CD4-positive, alpha-beta T cell (primary cell): ENCODE results near the gene SNTB2. TPM values are rescaled to one million over a fixed set of nuclear protein-coding genes. Genes with fewer than 3 reads are reported as not detected.
A peak's percentile ranks its signal among the peaks of the same experiment; 100 is the strongest.

Source experiments
- ATAC-seq: fragments of 200-7000 bp; cut with Tn5 transposase; one replicate; pipeline ENCODE4 v1.10.0; 2022; ENCODE audit warnings: mild to moderate bottlenecking; ENCODE audit not compliant: poor library complexity
- CTCF ChIA-PET: fragments of 350-600 bp; sonication (Branson Sonifier 250); formaldehyde crosslinking; loops from one replicate; lab custom pipeline; 2021; ENCODE audit warnings: antibody characterized with exemption, inconsistent platforms; lab: Charles Lee
- POLR2A ChIA-PET: fragments of 350-600 bp; sonication (Branson Sonifier 250); formaldehyde crosslinking; loops from one replicate; lab custom pipeline; 2021; ENCODE audit warnings: antibody characterized with exemption, inconsistent platforms; lab: Charles Lee
- DNase-seq, 14 experiments: peaks; one replicate each; pipeline ENCODE4 v3.0.0-alpha.2; 2013 to 2020; ENCODE audit warnings: mixed read lengths in 2 of 14
- H3K27ac ChIP-seq, 2 donors: one replicate each; pipeline versions ENCODE4 v1.5.1 to v1.7.0; 2013; ENCODE audit warnings: low read length in 2 of 2, low read depth in 1 of 2, mild to moderate bottlenecking in 1 of 2
- H3K27me3 ChIP-seq, 2 experiments: 1 replicate in 1 of 2; 2 replicates in 1 of 2; pipeline versions ENCODE4 v1.6.1 to v1.7.0; 2013; ENCODE audit warnings: low read length in 2 of 2, control low read depth in 1 of 2, mild to moderate bottlenecking in 1 of 2, moderate library complexity in 1 of 2; ENCODE audit not compliant: insufficient read depth in 2 of 2, control insufficient read depth in 1 of 2
- H3K36me3 ChIP-seq: one replicate; pipeline ENCODE4 v1.6.1; 2013; ENCODE audit warnings: low read length, control low read depth; ENCODE audit not compliant: insufficient read depth
- H3K4me1 ChIP-seq: one replicate; pipeline ENCODE4 v1.6.1; 2013; ENCODE audit warnings: low read length, control low read depth; ENCODE audit not compliant: insufficient read depth
- H3K4me3 ChIP-seq: one replicate; pipeline ENCODE4 v1.5.1; 2013; ENCODE audit warnings: mild to moderate bottlenecking, low read length, moderate library complexity
- H3K9me3 ChIP-seq, 2 experiments: 1 replicate in 1 of 2; 2 replicates in 1 of 2; pipeline versions ENCODE4 v1.6.1 to v1.7.0; 2013; ENCODE audit warnings: low read length in 2 of 2, mild to moderate bottlenecking in 2 of 2, control low read depth in 1 of 2, moderate library complexity in 1 of 2; ENCODE audit not compliant: control insufficient read depth in 1 of 2, insufficient read depth in 1 of 2
- H3K27ac Mint-ChIP-seq: one replicate; pipeline ENCODE4 v1.8.0; 2020; ENCODE audit warnings: mixed read lengths
- H3K27me3 Mint-ChIP-seq: one replicate; pipeline ENCODE4 v1.8.0; 2021; ENCODE audit warnings: mixed read lengths
- H3K36me3 Mint-ChIP-seq: one replicate; pipeline ENCODE4 v1.8.0; 2021; ENCODE audit warnings: low read depth, mixed read lengths
- H3K4me1 Mint-ChIP-seq: one replicate; pipeline ENCODE4 v1.8.0; 2021; ENCODE audit warnings: low read depth, mixed read lengths
- H3K4me3 Mint-ChIP-seq: one replicate; pipeline ENCODE4 v1.8.0; 2020; ENCODE audit warnings: mild to moderate bottlenecking, mixed read lengths
- H3K9me3 Mint-ChIP-seq: one replicate; pipeline ENCODE4 v1.8.0; 2020; ENCODE audit warnings: mixed read lengths
- CTCF ChIP-seq: fragments of 200-600 bp; IDR thresholded peaks from one replicate; pipeline ENCODE4 v1.8.0; 2022; ENCODE audit warnings: antibody characterized with exemption, mild to moderate bottlenecking
- intact Hi-C, 2 experiments: fragments of 100-400 bp; cut with DNase I in 1 of 2; cut with micrococcal nuclease in 1 of 2; formaldehyde crosslinking; loops; one replicate each; pipeline versions ENCODE4 v1.15.1 to v1.9.0; 2023 to 2025; cut with DNase I, micrococcal nuclease
- total RNA-seq, 174 experiments: library from RNA in 2 of 174; stranded (reverse) in 2 of 174; gene quantifications; one replicate each; pipeline ENCODE4 v1.2.3 and lab custom pipeline; 2021 to 2026

The SNTB2 gene
- total RNA-seq, 2 experiments from 2014 or later: 10.1 to 11.4 TPM

GRCh38 chr16:69157196-69157595 is 29.8 kb upstream of the SNTB2 start:
- Histone ChIP-seq H3K4me3 (no peak overlapping the region), H3K36me3 (peaks cover 72% of the 10 kb centered on the region), H3K9me3 (no peaks in the 10 kb centered on the region), H3K27me3 (no peaks in the 10 kb centered on the region), H3K4me1 (no peaks in the 10 kb centered on the region), H3K27ac (no peak overlapping the region)
- Mint-ChIP-seq H3K27ac (no peak overlapping the region), H3K36me3 (peaks cover 80% of the 10 kb centered on the region), H3K4me3 (no peak overlapping the region), H3K27me3 (no peaks in the 10 kb centered on the region), H3K4me1 (no peaks in the 10 kb centered on the region), H3K9me3 (no peaks in the 10 kb centered on the region)
- DNase-seq (no peak), ATAC-seq (no peak)
- CTCF ChIA-PET: no interaction called here
- POLR2A ChIA-PET: interaction anchor here (0.9 kb wide), 1 partner anchor 9 kb away, joined by 3 read pairs; no protein-coding TSS in a partner anchor
- TF ChIP-seq CTCF: no peak
- intact Hi-C loops: no loop called here

- POLR2A ChIA-PET: no interaction called here
- intact Hi-C loops: no loop called here
- no peaks in the 10 kb centered on the region for H3K27me3 ChIP-seq
- Mint-ChIP-seq H3K27ac (no peak overlapping the region), H3K27me3 (no peaks in the 10 kb centered on the region), H3K36me3 (peaks cover 80% of the 10 kb centered on the region), H3K4me1 (peaks cover under 1% of the 10 kb centered on the region), H3K9me3 (no peaks in the 10 kb centered on the region), H3K4me3 (no peak overlapping the region)
- no peaks in the 10 kb centered on the region for H3K4me1 ChIP-seq
- no peak for ATAC-seq
- no peak for DNase-seq
- no peak overlapping the region for H3K27ac ChIP-seq
- peaks cover 66% of the 10 kb centered on the region for H3K36me3 ChIP-seq
- CTCF ChIA-PET: no interaction called here
- H3K9me3 ChIP-seq: no peaks in the 10 kb centered on the region
- TF ChIP-seq CTCF: no peak
- no peak overlapping the region for H3K4me3 ChIP-seq
These were observed 26.8 kb upstream of the SNTB2 start for GRCh38 chr16:69160192-69160591.

- ATAC-seq: no peak
- Histone ChIP-seq H3K27me3 (no peaks in the 10 kb centered on the region), H3K9me3 (no peaks in the 10 kb centered on the region), H3K4me3 (no peak overlapping the region), H3K36me3 (peaks cover 67% of the 10 kb centered on the region), H3K4me1 (peaks cover 14% of the 10 kb centered on the region), H3K27ac (no peak overlapping the region)
- no peak overlapping the region for H3K4me3 Mint-ChIP-seq
- no peak for DNase-seq
- no peak for TF ChIP-seq CTCF
- H3K4me1 Mint-ChIP-seq: peaks cover 23% of the 10 kb centered on the region
- ChIA-PET POLR2A (interaction anchor here (1.1 to 2.1 kb wide), 2 partner anchors 9 to 22 kb away, joined by 3 to 20 read pairs; partner anchors contain the start of gene SNTB2), CTCF (interaction anchor here (1.9 kb wide), 1 partner anchor 16 kb away, joined by 6 read pairs; no protein-coding TSS in a partner anchor)
- no peaks in the 10 kb centered on the region for H3K27me3 Mint-ChIP-seq
- intact Hi-C loops: no loop called here
- H3K36me3 Mint-ChIP-seq: peaks cover 88% of the 10 kb centered on the region
- no peaks in the 10 kb centered on the region for H3K9me3 Mint-ChIP-seq
- H3K27ac Mint-ChIP-seq: peak overlapping the region; percentile 50
These were observed 21.4 kb upstream of the SNTB2 start for GRCh38 chr16:69165584-69165983.
